HG02885 (cell line): ENCODE data around the gene PSMB8.

Experiments used
- ATAC-seq: cut with Tn5 transposase; IDR thresholded peaks from one replicate; pipeline ENCODE4 v1.9.1; 2021; ENCODE audit warnings: mild to moderate bottlenecking; ENCODE audit not compliant: unreplicated experiment, poor library complexity

The PSMB8 gene

DNA sequence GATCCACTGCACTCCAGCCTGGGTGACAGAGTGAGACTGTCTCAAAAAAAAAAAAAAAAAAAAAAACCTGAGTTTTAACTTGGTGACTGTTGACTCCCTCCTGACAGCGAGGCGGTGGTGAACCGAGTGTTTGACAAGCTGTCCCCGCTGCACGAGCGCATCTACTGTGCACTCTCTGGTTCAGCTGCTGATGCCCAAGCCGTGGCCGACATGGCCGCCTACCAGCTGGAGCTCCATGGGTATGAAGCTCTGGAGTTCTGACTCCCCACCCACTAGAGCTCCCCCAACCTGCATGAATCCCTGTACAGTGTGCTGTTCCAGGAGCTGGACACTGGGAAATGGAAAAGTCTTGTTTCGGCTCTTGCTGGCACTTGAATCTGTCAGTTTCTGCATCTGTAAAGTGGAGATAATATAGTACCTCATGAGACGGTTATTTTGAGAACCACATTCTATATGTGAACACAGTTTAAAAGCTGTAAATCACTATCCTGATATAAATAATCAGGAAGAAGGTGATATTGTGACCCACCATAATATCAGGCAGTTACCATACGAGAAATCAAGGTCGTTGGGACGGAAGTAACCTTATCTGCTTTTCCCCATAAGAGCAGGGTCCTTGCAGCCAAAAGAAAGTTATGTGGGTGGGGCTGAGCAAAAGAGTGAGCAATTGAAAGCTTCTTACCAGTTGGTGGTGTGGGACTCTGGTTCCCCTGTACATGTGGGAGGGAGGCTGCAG, 13.5 kb upstream of the PSMB8 start:
- no peak for ATAC-seq

DNA sequence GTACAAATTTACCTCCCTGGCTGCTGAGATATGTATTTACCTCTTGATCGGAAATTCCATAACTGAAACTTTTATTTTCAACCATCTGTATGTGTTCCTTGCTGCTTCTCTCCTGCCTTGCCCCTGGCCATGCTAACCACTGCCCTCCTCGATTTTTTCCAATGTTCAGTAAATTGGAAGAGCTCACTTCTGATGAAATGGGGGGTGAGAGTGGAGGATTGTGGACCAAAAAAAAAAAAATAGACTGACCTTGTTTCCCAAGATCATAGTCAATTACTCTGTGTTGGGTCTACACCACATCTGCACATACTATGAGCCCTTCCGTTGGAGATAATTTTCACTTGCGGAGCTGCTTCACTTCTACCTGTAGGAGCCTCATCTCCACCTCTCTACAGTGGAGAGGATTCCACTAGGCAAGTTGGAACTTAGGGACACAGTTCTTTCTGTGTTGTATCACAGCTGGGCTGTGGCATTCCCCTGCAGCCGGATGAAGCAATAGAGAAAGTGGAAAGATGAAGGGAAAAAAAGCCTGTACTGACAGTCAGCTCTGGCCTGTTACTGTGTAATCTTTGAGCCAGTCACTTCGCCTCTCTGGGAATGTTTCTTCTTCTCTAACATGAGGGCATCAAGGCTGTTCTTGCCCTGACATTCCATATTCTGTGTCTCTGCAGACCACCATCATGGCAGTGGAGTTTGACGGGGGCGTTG, 11.8 kb upstream of the PSMB8 start:
- no peak for ATAC-seq

- ATAC-seq, result peak; percentile 12
Observed at GRCh38 chr6:32854376-32855178, 10.7 kb upstream of the PSMB8 start.

DNA sequence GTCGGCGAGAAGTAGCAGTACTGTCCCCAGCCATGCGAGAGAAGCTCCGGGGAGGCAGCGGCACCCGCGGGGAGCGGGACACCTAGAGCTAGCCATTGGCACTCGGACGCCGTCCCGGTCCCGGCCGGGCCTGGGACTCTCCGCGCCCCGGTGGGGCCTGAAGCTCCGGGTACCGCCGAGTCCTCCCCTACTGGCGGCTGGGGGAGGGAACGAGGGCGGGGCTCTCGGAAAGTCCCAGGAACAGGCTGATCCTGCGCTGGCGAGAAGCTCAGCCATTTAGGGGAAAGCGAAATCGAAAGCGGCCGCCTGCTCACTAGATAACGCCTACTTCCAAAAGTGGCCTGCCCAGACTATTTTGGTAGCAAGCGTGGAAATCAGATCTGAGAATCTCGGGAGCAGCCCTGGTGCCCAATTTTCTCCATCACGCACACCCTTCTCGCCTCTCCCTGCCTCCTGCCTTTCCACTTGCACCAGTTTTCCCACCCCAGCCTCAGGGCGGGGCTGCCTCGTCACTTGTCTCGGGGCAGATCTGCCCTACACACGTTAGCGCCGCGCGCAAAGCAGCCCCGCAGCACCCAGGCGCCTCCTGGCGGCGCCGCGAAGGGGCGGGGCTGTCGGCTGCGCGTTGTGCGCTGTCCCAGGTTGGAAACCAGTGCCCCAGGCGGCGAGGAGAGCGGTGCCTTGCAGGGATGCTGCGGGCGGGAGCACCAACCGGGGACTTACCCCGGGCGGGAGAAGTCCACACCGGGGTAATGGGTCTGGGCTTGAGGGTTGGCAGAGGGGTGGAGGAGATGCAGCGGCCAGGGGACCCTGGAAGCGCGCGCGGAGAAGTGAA, 9.9 kb upstream of the PSMB8 start, which contains the start of the genes PSMB9 and TAP1:
Gene PSMB9 (plus strand): TSS at position 652 of the 835 bp plus-strand sequence. CDS start 38 bp downstream, at position 690.
Gene TAP1 (minus strand): TSS at position 164 of the 835 bp plus-strand sequence. CDS start 68 bp downstream, at position 96.
- peak; percentile 86 for ATAC-seq

GRCh38 chr6:32852844-32853540, 9.1 kb upstream of the PSMB8 start:
- ATAC-seq, result peak; percentile 15

DNA sequence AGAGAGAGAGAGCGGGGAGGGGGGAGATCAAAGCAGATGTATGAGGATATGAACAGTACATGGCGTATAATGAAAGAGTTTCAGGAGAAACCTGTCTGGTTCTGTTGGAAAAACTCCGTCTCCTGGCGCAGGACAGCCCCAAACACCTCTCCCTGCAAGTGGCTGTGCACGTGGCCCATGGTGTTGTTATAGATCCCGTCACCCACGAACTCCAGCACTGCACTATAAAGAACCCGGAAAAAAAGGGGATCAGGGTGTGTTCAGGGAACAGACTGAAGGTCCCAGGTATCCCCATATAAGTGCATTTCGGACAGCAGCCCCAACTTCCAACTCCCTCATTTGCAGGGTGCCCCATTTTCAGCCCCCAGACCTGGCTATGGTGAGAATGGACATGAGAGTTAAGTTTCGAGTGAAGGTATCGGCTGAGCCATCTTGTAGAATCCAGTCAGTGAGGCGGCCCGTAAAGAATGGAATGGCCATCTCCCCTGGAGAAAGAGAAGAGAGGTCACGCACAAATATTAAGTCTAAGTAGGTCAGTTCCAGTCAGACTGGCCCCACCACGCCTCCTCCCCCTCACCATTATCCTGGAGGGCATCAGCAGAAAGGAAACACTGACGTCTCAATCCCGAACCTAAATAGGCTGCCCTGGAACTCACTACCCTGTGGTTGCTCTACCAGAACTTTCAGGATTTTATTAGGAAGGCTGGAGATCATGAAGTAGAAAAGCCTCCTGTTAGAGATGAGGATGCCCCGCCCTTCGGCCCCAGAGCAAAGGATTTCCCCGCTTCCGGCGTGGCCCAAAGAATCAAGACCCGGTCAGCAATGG, 8.4 kb upstream of the PSMB8 start:
- ATAC-seq, result no peak

- no peak for ATAC-seq
Observed at GRCh38 chr6:32851025-32851424, 7.2 kb upstream of the PSMB8 start.

DNA sequence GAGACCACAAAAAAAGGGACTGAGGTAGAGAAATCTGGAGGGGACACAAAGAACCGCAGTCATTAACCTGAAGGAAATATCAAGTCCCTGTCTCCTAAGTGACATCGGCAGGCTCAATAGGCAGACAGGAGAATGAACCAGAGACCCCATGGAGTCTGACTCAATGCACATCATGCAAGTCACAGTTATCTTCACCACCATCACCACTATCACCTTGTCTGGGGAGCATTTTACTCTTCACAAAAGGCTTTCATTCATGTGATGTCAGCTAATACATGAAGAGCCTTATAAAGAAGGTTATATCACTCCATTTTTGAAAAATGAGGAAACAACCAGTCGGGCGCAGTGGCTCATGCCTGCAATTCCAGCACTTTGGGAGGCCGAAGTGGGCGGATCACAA, 5.3 kb upstream of the PSMB8 start:
- no peak for ATAC-seq

GRCh38 chr6:32847795-32848194, 3.9 kb upstream of the PSMB8 start:
- no peak for ATAC-seq

GRCh38 chr6:32847004-32847403, 3.2 kb upstream of the PSMB8 start:
- ATAC-seq, result no peak

- no peak for ATAC-seq
Observed at GRCh38 chr6:32845384-32845884, 1.6 kb upstream of the PSMB8 start.

- no peak for ATAC-seq
Observed at GRCh38 chr6:32844839-32845383, 1.1 kb upstream of the PSMB8 start.

DNA sequence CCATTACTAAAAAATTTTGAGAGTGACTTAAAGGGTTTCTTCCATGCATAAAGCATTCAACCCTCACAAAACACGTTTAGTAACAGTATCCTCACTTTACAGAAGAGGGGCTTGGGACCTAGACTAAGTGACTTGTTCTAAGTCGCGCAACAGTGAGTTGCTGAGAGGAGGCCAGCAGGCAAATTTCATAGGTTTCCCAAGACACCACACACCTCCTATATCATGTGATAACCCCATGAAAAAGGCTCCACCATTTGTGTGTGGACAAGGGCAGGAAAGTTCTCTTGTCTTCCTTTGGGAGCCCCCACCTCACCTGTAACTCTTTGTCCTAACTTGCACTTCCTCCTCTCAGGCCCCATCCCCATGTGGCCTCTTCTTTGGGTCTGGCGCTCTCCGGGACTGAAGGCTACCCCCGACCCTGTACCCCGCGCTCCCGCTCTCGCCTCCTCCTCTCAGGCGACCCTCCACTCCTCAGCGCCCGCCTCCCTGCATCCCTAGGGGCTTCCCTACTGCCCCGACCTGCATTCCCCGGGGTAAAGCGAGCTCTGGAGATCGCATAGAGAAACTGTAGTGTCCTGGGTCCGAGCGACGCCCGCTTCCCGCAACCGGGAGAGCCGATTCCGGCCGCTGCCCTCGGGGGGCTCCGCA, 392 bp downstream of the PSMB8 start:
- ATAC-seq, result no peak

GRCh38 chr6:32842690-32843089, 1.2 kb downstream of the PSMB8 start:
- ATAC-seq, result no peak

- ATAC-seq, result no peak
Observed at GRCh38 chr6:32842021-32842650, 1.7 kb downstream of the PSMB8 start.

GRCh38 chr6:32840604-32841246, 3.1 kb downstream of the PSMB8 start:
- ATAC-seq, result no peak

- ATAC-seq, result no peak
Observed at GRCh38 chr6:32839356-32839755, 4.5 kb downstream of the PSMB8 start.
